ENCODE measurements around the gene ZMIZ1.

The ZMIZ1 gene

DNA sequence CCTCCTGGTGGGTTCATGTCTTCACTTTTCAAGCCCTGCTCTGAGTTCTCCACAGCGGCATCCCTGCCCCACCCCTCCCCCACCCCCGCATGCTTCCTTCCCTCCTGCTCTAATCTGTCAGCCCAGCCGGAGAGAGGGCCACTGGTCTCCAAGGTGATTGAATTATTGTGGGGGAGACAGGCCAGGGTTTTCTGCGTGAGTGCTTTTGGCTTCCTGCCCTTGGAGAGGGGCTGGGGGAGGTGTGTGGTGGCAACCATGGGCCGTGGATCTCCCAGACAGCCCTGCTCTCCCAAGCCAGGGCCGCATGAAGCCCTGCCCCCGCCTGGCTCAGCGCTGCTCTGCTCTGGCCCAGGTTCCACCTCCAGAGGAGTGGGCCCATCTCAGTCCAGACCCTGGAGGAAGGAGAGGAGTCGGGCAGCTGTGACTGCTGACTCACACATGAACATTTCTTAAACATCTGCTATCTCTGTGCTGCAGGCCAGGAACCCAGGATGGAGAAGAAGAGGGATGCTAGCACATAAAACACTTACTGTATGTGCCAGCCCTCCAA is 109.9 kb downstream of the ZMIZ1 start:
- H3K9me3 ChIP-seq (ENCODE audit: severe bottlenecking) = no peaks in the 10 kb centered on the region
- no peaks in the 10 kb centered on the region for H3K27me3 ChIP-seq (ENCODE audit: insufficient read depth, low read depth, severe bottlenecking)
- DNase-seq = peak; percentile 79
- H3K27ac ChIP-seq = peak overlapping the region; percentile 66
- TF ChIP-seq, protein P1, sequence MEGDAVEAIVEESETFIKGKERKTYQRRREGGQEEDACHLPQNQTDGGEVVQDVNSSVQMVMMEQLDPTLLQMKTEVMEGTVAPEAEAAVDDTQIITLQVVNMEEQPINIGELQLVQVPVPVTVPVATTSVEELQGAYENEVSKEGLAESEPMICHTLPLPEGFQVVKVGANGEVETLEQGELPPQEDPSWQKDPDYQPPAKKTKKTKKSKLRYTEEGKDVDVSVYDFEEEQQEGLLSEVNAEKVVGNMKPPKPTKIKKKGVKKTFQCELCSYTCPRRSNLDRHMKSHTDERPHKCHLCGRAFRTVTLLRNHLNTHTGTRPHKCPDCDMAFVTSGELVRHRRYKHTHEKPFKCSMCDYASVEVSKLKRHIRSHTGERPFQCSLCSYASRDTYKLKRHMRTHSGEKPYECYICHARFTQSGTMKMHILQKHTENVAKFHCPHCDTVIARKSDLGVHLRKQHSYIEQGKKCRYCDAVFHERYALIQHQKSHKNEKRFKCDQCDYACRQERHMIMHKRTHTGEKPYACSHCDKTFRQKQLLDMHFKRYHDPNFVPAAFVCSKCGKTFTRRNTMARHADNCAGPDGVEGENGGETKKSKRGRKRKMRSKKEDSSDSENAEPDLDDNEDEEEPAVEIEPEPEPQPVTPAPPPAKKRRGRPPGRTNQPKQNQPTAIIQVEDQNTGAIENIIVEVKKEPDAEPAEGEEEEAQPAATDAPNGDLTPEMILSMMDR (IDR thresholded peaks at IDR 0.05; ENCODE audit: low read depth, low read length) = no peak
- no peaks in the 10 kb centered on the region; the same call in 1 of the 2 replicates for H3K36me3 ChIP-seq
- no peak overlapping the region for H3K4me3 ChIP-seq (ENCODE audit: low read depth, low read length)

DNA sequence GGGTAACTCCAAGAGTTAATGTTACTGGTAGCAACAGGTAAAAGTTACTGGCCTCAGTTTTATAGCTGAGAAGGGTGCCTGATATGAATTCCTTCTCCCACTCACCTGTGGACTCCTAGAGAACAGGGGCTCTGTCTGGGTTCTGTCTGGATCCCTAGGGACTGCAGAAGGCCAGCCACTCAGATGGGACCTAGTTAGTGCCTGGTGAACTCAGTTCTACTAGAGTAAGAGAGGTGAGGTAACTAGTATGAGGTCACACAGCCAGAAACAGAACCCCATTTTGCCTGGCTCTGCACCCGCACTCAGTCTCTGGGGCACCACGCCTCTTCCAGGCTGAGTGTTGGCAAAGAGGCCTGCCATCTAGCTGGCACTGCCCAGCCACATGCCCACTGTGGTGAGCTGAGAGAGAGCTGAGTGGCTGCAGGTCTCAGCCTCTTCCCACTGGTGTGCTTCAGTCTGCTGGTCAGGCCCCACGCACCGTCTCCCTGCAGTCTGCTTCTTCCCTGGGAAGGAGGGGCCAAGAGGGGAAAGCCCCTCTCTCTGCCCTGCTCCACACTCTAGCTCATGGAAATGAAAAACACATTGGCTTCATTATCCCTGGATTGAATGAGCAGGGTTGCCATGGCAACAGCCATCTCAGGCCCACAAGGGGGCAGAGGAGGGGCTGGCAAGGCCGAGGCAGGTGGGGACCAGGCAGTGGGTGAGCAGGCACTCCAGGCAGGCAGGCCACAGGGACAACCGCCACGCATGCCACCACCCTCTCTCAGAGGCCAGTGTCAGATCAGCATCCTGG is 110.6 kb downstream of the ZMIZ1 start:
- H3K4me3 ChIP-seq (ENCODE audit: low read depth, low read length) = no peak overlapping the region
- no peaks in the 10 kb centered on the region for H3K9me3 ChIP-seq (ENCODE audit: severe bottlenecking)
- DNase-seq = peak; percentile 64
- H3K27ac ChIP-seq = peak overlapping the region; percentile 66
- no peaks in the 10 kb centered on the region; the same call in 1 of the 2 replicates for H3K36me3 ChIP-seq
- no peaks in the 10 kb centered on the region for H3K27me3 ChIP-seq (ENCODE audit: insufficient read depth, low read depth, severe bottlenecking)
- TF ChIP-seq, protein P1 (IDR thresholded peaks at IDR 0.05; ENCODE audit: low read depth, low read length) = no peak

DNA sequence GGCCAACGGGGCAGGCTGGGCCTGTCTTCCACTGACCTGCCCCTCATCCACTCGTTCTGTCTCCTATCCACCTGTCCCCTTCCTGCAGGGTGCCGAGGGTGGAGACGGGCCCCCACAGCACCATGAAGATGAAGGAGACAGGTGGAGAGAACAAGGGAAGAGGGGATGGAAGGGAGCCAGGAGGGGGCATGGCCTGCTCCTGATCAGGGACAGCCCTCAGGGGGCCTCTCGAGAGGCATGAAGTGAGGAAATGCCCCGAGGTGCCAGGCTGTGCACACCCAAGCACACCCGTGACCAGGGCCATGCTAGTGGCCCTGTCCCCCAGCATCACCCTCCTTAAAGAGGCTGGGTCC is 111.2 kb downstream of the ZMIZ1 start:
- Histone ChIP-seq H3K27ac (no peak overlapping the region; the same call in 1 of the 2 replicates), H3K4me3 (ENCODE audit: low read depth, low read length) (no peak overlapping the region), H3K9me3 (ENCODE audit: severe bottlenecking) (no peaks in the 10 kb centered on the region), H3K27me3 (ENCODE audit: insufficient read depth, low read depth, severe bottlenecking) (no peaks in the 10 kb centered on the region), H3K36me3 (no peaks in the 10 kb centered on the region; the same call in 1 of the 2 replicates)
- TF ChIP-seq, protein P1 (IDR thresholded peaks at IDR 0.05; ENCODE audit: low read depth, low read length) = no peak
- no peak for DNase-seq

DNA sequence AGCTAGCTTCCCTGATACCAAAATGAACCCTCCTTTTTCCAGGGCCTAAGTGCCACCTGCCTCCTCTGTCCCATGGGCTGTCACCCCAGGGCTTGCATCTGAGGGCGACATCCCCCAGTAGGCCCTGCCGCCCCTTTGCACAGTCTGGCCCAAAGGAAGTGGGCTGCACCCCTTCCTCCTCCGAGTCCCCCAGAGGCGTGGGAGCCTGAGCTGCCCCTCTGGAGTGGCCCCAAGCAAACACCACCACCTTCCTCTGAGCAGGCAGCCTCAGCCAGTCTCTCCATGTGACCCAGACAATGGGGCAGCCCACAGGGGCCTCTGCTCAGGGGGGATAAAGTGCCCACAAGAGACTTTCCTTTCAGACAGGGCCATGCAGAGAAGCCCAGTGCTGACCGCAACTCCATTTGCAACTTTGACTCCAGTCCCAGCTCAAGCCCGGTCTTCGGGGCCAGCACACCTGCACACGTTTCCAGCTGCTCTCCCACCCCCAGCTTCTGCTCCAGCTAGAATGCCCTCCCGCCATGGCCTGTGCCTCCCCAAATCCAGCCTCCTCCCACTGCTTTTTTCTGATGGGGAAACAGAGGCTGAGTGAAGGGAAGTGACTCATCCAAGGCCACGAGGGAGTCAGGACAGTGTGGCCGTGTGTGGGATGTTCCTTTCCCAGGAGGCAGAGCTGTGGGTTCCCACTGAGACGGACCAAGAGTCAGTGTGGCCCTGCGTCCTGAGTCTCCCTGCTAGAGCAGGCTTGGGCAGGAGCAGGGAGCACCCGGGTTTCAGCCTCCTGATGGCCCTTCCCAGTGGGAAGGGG is 111.9 kb downstream of the ZMIZ1 start:
- peak overlapping the region; percentile 39 for H3K27ac ChIP-seq
- no peaks in the 10 kb centered on the region for H3K27me3 ChIP-seq (ENCODE audit: insufficient read depth, low read depth, severe bottlenecking)
- no peaks in the 10 kb centered on the region; the same call in 1 of the 2 replicates for H3K36me3 ChIP-seq
- TF ChIP-seq, protein P1 (IDR thresholded peaks at IDR 0.05; ENCODE audit: low read depth, low read length) = no peak
- H3K9me3 ChIP-seq (ENCODE audit: severe bottlenecking) = no peaks in the 10 kb centered on the region
- no peak overlapping the region for H3K4me3 ChIP-seq (ENCODE audit: low read depth, low read length)
- DNase-seq = no peak

DNA sequence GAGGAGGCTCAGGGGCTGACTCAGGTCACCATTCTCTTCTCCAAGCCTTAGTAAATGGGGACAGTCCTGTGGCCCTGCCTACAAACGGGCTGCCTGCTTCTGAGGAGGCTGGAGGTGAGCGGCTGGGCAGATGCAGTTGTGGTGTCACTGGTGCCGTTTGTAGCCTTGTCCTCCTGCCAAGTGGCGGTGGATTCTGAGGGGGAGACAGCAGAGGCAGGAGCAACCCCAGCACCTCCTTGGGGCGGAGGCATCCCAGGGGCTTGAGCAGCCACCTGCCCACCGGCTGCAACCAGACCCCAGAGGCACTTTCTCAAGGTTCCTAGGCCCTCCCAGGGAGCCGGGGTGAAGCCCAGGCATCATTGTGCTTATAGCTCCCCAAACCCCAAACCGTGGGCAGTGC is 112.5 kb downstream of the ZMIZ1 start:
- TF ChIP-seq, protein P1 (IDR thresholded peaks at IDR 0.05; ENCODE audit: low read depth, low read length) = no peak
- H3K9me3 ChIP-seq (ENCODE audit: severe bottlenecking) = no peaks in the 10 kb centered on the region
- H3K27me3 ChIP-seq (ENCODE audit: insufficient read depth, low read depth, severe bottlenecking) = no peaks in the 10 kb centered on the region
- no peak overlapping the region for H3K4me3 ChIP-seq (ENCODE audit: low read depth, low read length)
- no peaks in the 10 kb centered on the region; the same call in 1 of the 2 replicates for H3K36me3 ChIP-seq
- peak overlapping the region; percentile 39 for H3K27ac ChIP-seq
- no peak for DNase-seq

All from WERI-Rb-1 (cell line).